ENCODE results near the gene FAM120B. TPM values are rescaled to one million over a fixed set of nuclear protein-coding genes. Genes with fewer than 3 reads are reported as not detected.

Gene FAM120B
- total RNA-seq, 3 donors from 2014 or later (not counting 1 experiment from before 2014, with no cell fraction given), result 37.8 to 55.6 (median 39.9) TPM

GRCh38 chr6:170288091-170288631, 18.4 kb upstream of the FAM120B start:
- Mint-ChIP-seq H3K36me3 (peaks cover 8% of the 10 kb centered on the region), H3K27ac (peak overlapping the region in 1 of 2 donors; percentile 45), H3K9me3 (no peaks in the 10 kb centered on the region), H3K4me1 (peaks cover 28 to 36% of the 10 kb centered on the region in 2 donors), H3K4me3 (peak overlapping the region; percentile 85), H3K27me3 (ENCODE audit: low read depth in 2 of 2) (peaks cover 20 to 49% of the 10 kb centered on the region in 2 donors)
- TF ChIP-seq CTCF (IDR thresholded peaks at IDR 0.05), result no peak
- Histone ChIP-seq H3K4me3 (ENCODE audit: low read length) (no peak overlapping the region), H3K4me1 (ENCODE audit: control insufficient read depth, insufficient read depth, low read length) (peaks cover 50% of the 10 kb centered on the region), H3K36me3 (ENCODE audit: control insufficient read depth, insufficient read depth, low read length) (peaks cover 16% of the 10 kb centered on the region), H3K27me3 (ENCODE audit: control insufficient read depth, insufficient read depth, low read length) (peaks cover 36% of the 10 kb centered on the region), H3K27ac (ENCODE audit: low read length) (no peak overlapping the region), H3K9me3 (ENCODE audit: control insufficient read depth, insufficient read depth, low read length) (no peaks in the 10 kb centered on the region)
- ATAC-seq (no peak), DNase-seq (no peak)
- intact Hi-C loops (cut with micrococcal nuclease), result no loop called here
- WGBS (ENCODE audit: insufficient coverage), result 89% methylated on average over 33 of the region's 33 CpGs

- Histone ChIP-seq H3K4me1 (ENCODE audit: control insufficient read depth, insufficient read depth, low read length) (peaks cover 50% of the 10 kb centered on the region), H3K4me3 (ENCODE audit: low read length) (peak overlapping the region; percentile 40), H3K36me3 (ENCODE audit: control insufficient read depth, insufficient read depth, low read length) (peaks cover 16% of the 10 kb centered on the region), H3K27me3 (ENCODE audit: control insufficient read depth, insufficient read depth, low read length) (peaks cover 36% of the 10 kb centered on the region), H3K27ac (ENCODE audit: low read length) (no peak overlapping the region), H3K9me3 (ENCODE audit: control insufficient read depth, insufficient read depth, low read length) (no peaks in the 10 kb centered on the region)
- DNase-seq, result no peak
- Mint-ChIP-seq H3K36me3 (peaks cover 8% of the 10 kb centered on the region), H3K27ac (peak overlapping the region; percentile 45 to 78), H3K4me1 (peaks cover 29 to 42% of the 10 kb centered on the region in 2 donors), H3K9me3 (no peaks in the 10 kb centered on the region), H3K27me3 (ENCODE audit: low read depth in 2 of 2) (peaks cover 21 to 54% of the 10 kb centered on the region in 2 donors), H3K4me3 (peak overlapping the region; percentile 85)
- intact Hi-C loops (cut with micrococcal nuclease), result no loop called here
- TF ChIP-seq CTCF (IDR thresholded peaks at IDR 0.05), result no peak
- no peak for ATAC-seq
- WGBS (ENCODE audit: insufficient coverage), result 4% methylated on average over 16 of the region's 16 CpGs
Measured at GRCh38 chr6:170288852-170289179, 17.7 kb upstream of the FAM120B start.

DNA sequence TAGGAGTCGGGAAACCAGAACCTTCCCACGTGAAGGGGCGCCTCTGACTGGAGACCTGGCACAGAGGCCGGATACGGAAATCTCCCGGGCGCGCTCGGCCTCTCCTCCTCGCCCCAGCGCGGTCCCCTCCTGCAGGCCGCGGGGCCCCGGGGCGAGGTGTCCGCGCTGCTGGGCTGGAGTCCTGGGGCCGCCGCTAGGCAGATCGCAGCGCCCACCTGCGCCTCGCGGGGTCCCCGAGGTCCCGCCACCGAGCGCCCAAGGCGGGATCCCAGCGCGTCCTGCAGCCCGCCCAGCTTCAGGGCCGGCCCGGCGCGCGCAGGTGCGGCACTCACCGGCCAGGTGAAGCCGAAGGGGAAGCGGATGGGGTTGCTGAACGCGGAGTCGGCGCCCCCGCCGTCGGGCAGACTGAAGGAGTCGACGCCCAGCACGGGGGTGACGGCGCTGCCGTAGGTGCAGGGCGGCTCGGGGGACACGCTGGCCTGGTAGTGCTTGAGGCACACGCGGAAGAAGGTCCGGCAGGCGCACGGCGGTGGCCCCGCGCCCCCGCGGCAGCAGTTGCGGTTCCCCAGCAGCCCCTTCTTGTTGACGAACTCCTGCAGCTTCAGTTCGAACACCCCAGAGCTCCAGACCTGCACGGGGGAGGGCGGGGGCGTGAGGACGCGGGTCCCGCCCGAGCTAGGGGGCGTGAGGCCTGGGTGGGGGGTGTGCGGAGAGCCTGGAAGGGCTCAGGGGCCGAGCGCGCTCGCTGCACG, 17.2 kb upstream of the FAM120B start:
- H3K27me3 Mint-ChIP-seq (ENCODE audit: low read depth in 2 of 2), result peaks cover 27 to 55% of the 10 kb centered on the region in 2 donors
- ATAC-seq (peak in 2 of 3 donors; percentile 11 to 13), DNase-seq (peak in 1 of 2 donors; percentile 44)
- H3K27me3 ChIP-seq (ENCODE audit: control insufficient read depth, insufficient read depth, low read length), result peaks cover 36% of the 10 kb centered on the region
- no peak overlapping the region for H3K27ac ChIP-seq (ENCODE audit: low read length)
- H3K9me3 ChIP-seq (ENCODE audit: control insufficient read depth, insufficient read depth, low read length), result no peaks in the 10 kb centered on the region
- peak overlapping the region; percentile 85 for H3K4me3 Mint-ChIP-seq
- peaks cover 50% of the 10 kb centered on the region for H3K4me1 ChIP-seq (ENCODE audit: control insufficient read depth, insufficient read depth, low read length)
- peak overlapping the region; percentile 43 for H3K4me3 ChIP-seq (ENCODE audit: low read length)
- H3K36me3 ChIP-seq (ENCODE audit: control insufficient read depth, insufficient read depth, low read length), result peaks cover 16% of the 10 kb centered on the region
- H3K36me3 Mint-ChIP-seq, result peaks cover 8% of the 10 kb centered on the region
- peak overlapping the region; percentile 45 to 78 for H3K27ac Mint-ChIP-seq
- H3K4me1 Mint-ChIP-seq, result peaks cover 34 to 48% of the 10 kb centered on the region in 2 donors
- WGBS (ENCODE audit: insufficient coverage), result under 1% methylated on average over 85 of the region's 85 CpGs
- H3K9me3 Mint-ChIP-seq, result no peaks in the 10 kb centered on the region
- intact Hi-C loops (cut with micrococcal nuclease), result no loop called here
- no peak for TF ChIP-seq CTCF (IDR thresholded peaks at IDR 0.05)

Measured in natural killer cell (primary cell).